PC-3 (cell line): ENCODE results near the gene SEMA3F. TPM values are rescaled to one million over a fixed set of nuclear protein-coding genes. Genes with fewer than 3 reads are reported as not detected.

Experiments
- ATAC-seq: fragments of 200-7000 bp; cut with Tn5 transposase; 2 replicates; pipeline ENCODE4 v1.9.1; 2020; ENCODE audit warnings: mild to moderate bottlenecking, moderate library complexity
- BruUV-seq: library from RNA; stranded (reverse); fragments of 400-500 nt; replicated peaks from 2 replicates; lab custom pipeline; 2021; lab: Mats Ljungman, UMichigan
- CTCF ChIA-PET: fragments of 300-600 bp; sonication (Branson Sonifier 250); formaldehyde crosslinking; loops from one replicate; lab custom pipeline; 2022; ENCODE audit warnings: antibody characterized with exemption; lab: Charles Lee
- POLR2A ChIA-PET: fragments of 300-600 bp; sonication (Branson Sonifier 250); formaldehyde crosslinking; loops from one replicate; lab custom pipeline; 2022; ENCODE audit warnings: antibody characterized with exemption; ENCODE audit not compliant: unreplicated experiment; lab: Charles Lee
- DNase-seq: peaks from one replicate; pipeline ENCODE4 v3.0.0-alpha.2; 2015
- H2AFZ ChIP-seq: fragments of 300-600 bp; sonication (generic); 2 replicates; pipeline ENCODE4 v1.6.0; 2016; ENCODE audit warnings: antibody characterized with exemption, low read length
- H3F3A ChIP-seq: fragments of 300-600 bp; sonication (generic); one replicate; pipeline ENCODE4 v1.6.0; 2017; ENCODE audit warnings: antibody characterized with exemption, low read length, control low read depth, mild to moderate bottlenecking; ENCODE audit not compliant: unreplicated experiment
- H3K27ac ChIP-seq: fragments of 300-600 bp; sonication (generic); 2 replicates; pipeline ENCODE4 v1.5.1; 2016; ENCODE audit warnings: mild to moderate bottlenecking, low read length
- H3K27me3 ChIP-seq: fragments of 300-600 bp; sonication (generic); 2 replicates; pipeline ENCODE4 v1.6.1; 2016; ENCODE audit warnings: low read length, mixed read lengths
- H3K36me3 ChIP-seq: fragments of 300-600 bp; sonication (generic); 2 replicates; pipeline ENCODE4 v1.6.1; 2016; ENCODE audit warnings: low read depth, mixed run types, low read length, mixed read lengths
- H3K4me1 ChIP-seq: fragments of 300-600 bp; sonication (generic); 2 replicates; pipeline ENCODE4 v1.5.1; 2016; ENCODE audit warnings: low read length; ENCODE audit not compliant: insufficient read depth
- H3K4me2 ChIP-seq: fragments of 300-600 bp; sonication (generic); 2 replicates; pipeline ENCODE4 v1.6.0; 2016; ENCODE audit warnings: low read length
- H3K4me3 ChIP-seq: fragments of 300-600 bp; sonication (generic); 2 replicates; pipeline ENCODE4 v1.5.1; 2016; ENCODE audit warnings: mild to moderate bottlenecking, low read length, mixed read lengths
- H3K79me2 ChIP-seq: fragments of 300-600 bp; sonication (generic); 2 replicates; pipeline ENCODE4 v1.6.1; 2017; ENCODE audit warnings: low read length, mixed read lengths
- H3K9ac ChIP-seq: fragments of 300-600 bp; sonication (generic); 2 replicates; pipeline ENCODE4 v1.6.0; 2016; ENCODE audit warnings: mild to moderate bottlenecking, low read length
- H3K9me2 ChIP-seq: fragments of 300-600 bp; sonication (generic); replicated peaks from 2 replicates; pipeline ENCODE4 v1.6.1; 2016; ENCODE audit warnings: mixed run types, low read length, mixed read lengths
- H3K9me3 ChIP-seq: fragments of 300-600 bp; sonication (generic); 2 replicates; pipeline ENCODE4 v1.6.1; 2016; ENCODE audit warnings: low read length, mixed read lengths
- H4K20me1 ChIP-seq: fragments of 300-600 bp; sonication (generic); 2 replicates; pipeline ENCODE4 v1.6.1; 2016; ENCODE audit warnings: low read length, mixed read lengths
- CTCF ChIP-seq: fragments of 300-600 bp; sonication (generic); conservative IDR thresholded peaks from 2 replicates; pipeline ENCODE4 v1.5.1; 2017; ENCODE audit warnings: antibody characterized with exemption, low read depth, mild to moderate bottlenecking, low read length
- EZH2 ChIP-seq: fragments of 300-600 bp; sonication (generic); IDR thresholded peaks from one replicate; pipeline ENCODE4 v1.6.1; 2017; ENCODE audit warnings: antibody characterized with exemption, mild to moderate bottlenecking, low read length; ENCODE audit not compliant: unreplicated experiment
- EZH2phosphoT487 ChIP-seq: fragments of 300-600 bp; sonication (generic); IDR thresholded peaks from 2 replicates; pipeline ENCODE4 v1.6.1; 2018; ENCODE audit warnings: mild to moderate bottlenecking, antibody characterized with exemption, low read length, borderline replicate concordance
- intact Hi-C: fragments of 100-400 bp; cut with micrococcal nuclease; formaldehyde crosslinking; loops from 2 replicates; pipeline ENCODE4 v1.9.0; 2023
- total RNA-seq: library from RNA; depleted of rRNA; stranded (reverse); fragments of >200 nt; gene quantifications from 2 replicates; pipeline ENCODE4 v1.2.3, GENCODE V29; 2014

SEMA3F gene
- total RNA-seq, 1 experiment from 2014 or later: 50.5 TPM

DNA sequence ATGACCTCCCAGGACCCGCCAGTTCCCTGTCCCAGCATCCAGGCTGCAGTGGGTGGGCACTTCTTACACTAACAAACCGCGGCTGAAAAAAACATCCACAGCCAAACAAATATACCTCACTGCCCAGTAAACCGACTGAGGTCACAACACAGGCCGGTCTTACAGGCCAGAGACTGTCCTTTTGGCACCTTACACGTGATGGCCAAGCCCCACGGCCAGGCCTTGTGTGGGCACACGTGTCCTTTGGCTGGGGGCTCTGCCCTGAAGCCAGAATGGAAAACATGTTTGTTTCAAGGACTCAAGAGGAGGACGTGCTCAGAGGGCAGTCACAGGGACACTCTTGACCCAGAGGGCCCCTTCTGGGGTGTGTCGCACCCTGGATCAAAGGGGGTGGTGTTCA lies 59.7 kb downstream of the SEMA3F start:
- POLR2A ChIA-PET: no interaction called here
- Histone ChIP-seq H3K4me2 (no peak overlapping the region), H3K79me2 (no peaks in the 10 kb centered on the region), H3K9ac (no peak overlapping the region), H2AFZ (no peak overlapping the region), H3K4me1 (no peaks in the 10 kb centered on the region), H3K9me3 (no peaks in the 10 kb centered on the region), H3K36me3 (no peaks in the 10 kb centered on the region), H3K27ac (no peak overlapping the region), H3K27me3 (no peaks in the 10 kb centered on the region), H4K20me1 (no peaks in the 10 kb centered on the region), H3K9me2 (no peaks in the 10 kb centered on the region), H3K4me3 (no peak overlapping the region), H3F3A (no peaks in the 10 kb centered on the region)
- no TSS peak for BruUV-seq
- intact Hi-C loops: no loop called here
- ATAC-seq (no peak), DNase-seq (no peak)
- CTCF ChIA-PET: no interaction called here
- no peak for TF ChIP-seq EZH2

- TF ChIP-seq EZH2phosphoT487: no peak
- no peak for TF ChIP-seq EZH2
- TF ChIP-seq CTCF: no peak
These were observed 60.4 kb downstream of the SEMA3F start for GRCh38 chr3:50215529-50215928.

GRCh38 chr3:50217681-50218080 lies 62.6 kb downstream of the SEMA3F start:
- Histone ChIP-seq H3K27ac (no peak overlapping the region), H3K27me3 (no peaks in the 10 kb centered on the region), H2AFZ (no peak overlapping the region), H4K20me1 (no peaks in the 10 kb centered on the region), H3K36me3 (no peaks in the 10 kb centered on the region), H3K9me3 (no peaks in the 10 kb centered on the region), H3F3A (no peaks in the 10 kb centered on the region), H3K79me2 (no peaks in the 10 kb centered on the region), H3K9ac (no peak overlapping the region), H3K4me3 (no peak overlapping the region), H3K9me2 (no peaks in the 10 kb centered on the region), H3K4me1 (no peaks in the 10 kb centered on the region), H3K4me2 (no peak overlapping the region)
- TF ChIP-seq EZH2: no peak
- no peak for TF ChIP-seq CTCF
- TF ChIP-seq EZH2phosphoT487: no peak
- BruUV-seq: no TSS peak
- POLR2A ChIA-PET: no interaction called here
- no peak for ATAC-seq
- intact Hi-C loops: no loop called here
- DNase-seq: no peak
- CTCF ChIA-PET: interaction anchor here (0.7 kb wide), 1 partner anchor 8 kb away, joined by 3 read pairs; no protein-coding TSS in a partner anchor

More at GRCh38 chr3:50215529-50215928, 60.4 kb downstream of the SEMA3F start:
- no peak overlapping the region for H3K4me3 ChIP-seq
- no peak overlapping the region for H3K9ac ChIP-seq
- no peaks in the 10 kb centered on the region for H4K20me1 ChIP-seq
- no peaks in the 10 kb centered on the region for H3F3A ChIP-seq
- H3K4me2 ChIP-seq: no peak overlapping the region
- intact Hi-C loops: no loop called here
- ATAC-seq (no peak), DNase-seq (no peak)
- BruUV-seq: no TSS peak
- H3K9me2 ChIP-seq: no peaks in the 10 kb centered on the region
- H3K79me2 ChIP-seq: no peaks in the 10 kb centered on the region
- H3K9me3 ChIP-seq: no peaks in the 10 kb centered on the region
- ChIA-PET POLR2A (no interaction called here), CTCF (interaction anchor here (0.6 kb wide), 1 partner anchor 40 kb away, joined by 4 read pairs; no protein-coding TSS in a partner anchor)
- no peaks in the 10 kb centered on the region for H3K4me1 ChIP-seq
- no peaks in the 10 kb centered on the region for H3K27me3 ChIP-seq
- no peak overlapping the region for H2AFZ ChIP-seq
- no peak overlapping the region for H3K27ac ChIP-seq
- no peaks in the 10 kb centered on the region for H3K36me3 ChIP-seq
